GM21447 (cell line): ENCODE measurements around the gene GGNBP2.

Source experiments
- ATAC-seq: cut with Tn5 transposase; IDR thresholded peaks from one replicate; pipeline ENCODE4 v1.9.1; 2021; ENCODE audit not compliant: unreplicated experiment

Gene GGNBP2

DNA sequence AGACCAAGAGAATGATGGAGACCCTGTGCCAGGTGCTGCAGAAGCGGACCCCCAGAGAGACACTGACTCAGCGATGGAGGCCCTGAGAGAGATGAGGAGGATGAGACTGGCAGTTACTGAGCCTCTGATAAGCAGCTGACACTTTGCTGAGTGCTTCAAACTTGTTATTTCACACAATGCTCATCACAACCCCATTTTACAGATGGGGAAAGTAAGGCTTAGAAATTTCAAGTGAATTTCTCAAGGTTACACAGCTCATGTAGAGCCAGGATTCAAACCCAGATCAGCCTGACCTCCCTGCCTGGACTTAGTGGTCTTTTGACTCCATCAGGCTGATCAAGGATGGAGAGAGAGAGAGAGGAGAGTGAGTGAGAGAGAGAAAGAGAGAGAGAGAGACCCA is 83.9 kb downstream of the GGNBP2 start:
- ATAC-seq, result no peak

DNA sequence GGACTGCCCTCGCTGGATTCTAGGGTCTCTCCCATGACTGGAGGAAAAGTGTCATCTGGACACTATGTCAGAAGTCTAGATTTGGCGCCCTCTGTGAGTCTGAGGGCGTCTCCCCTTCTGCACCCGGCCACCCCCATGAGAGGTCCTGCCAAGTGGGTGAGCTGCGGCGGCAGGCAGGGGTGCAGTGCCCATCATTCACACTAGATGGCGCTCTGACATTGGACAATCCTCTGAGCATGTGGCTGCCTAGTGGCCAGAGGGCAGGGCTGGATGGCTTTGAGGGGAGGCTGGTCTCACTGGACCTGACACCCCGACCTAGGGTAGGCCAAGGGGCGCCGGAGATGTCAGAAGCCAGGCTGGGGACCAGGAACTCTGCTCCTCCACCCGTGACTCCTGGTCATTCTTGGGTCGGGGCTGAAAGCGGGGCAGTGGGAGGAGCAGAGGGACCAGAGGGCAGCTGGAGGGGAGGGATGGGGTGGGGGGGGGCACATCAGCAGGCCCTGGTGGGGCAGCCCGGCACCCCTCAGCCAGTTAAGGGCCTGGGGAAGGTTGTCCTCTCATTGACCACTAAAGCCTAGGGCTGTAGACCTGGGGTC is 84.6 kb downstream of the GGNBP2 start:
- ATAC-seq, result no peak

DNA sequence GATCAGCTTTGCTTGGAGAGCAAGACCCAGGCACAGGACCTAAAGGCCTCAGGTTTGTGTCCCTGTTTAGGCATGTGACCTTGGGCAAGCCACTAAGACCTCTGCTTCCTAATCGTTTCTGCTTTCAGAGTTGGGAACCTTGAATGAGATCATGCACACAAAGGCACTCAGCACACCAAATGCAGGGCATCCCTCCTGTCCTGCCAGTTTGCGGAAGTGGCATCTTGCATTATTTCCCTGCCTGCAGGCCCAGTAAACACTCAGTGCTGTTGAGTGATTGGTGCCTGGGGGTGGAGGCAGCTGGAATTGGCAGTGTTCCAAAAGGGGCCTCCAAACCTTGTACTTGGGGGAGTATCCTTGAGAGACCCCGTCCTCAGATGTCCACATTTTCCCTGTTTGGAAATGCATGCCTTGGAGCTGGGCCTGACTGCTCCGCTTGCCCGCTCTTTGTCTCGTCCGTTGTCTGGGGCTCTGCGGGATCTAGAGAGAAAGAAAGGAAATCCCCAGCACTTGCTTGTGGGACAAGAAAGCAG is 85.3 kb downstream of the GGNBP2 start:
- no peak for ATAC-seq

GRCh38 chr17:36631022-36631421 is 86.3 kb downstream of the GGNBP2 start:
- ATAC-seq, result no peak

GRCh38 chr17:36632916-36633771 is 88.4 kb downstream of the GGNBP2 start:
- no peak for ATAC-seq
